Endometrium (tissue), 2 donors: ENCODE data around the gene SLC26A3.
"Not testable (repeated sequence)": the region's sequence is repeated elsewhere in the genome, so short reads cannot be mapped to it uniquely, and the experiment has no call there.

Experiments
- FAIRE-seq: peaks from 2 replicates; lab custom pipeline; 2012; peaks lifted over from hg19 to GRCh38; lab: Jason Lieb, UNC
- donor health status: control.
- donor health status: control.

Gene SLC26A3

DNA sequence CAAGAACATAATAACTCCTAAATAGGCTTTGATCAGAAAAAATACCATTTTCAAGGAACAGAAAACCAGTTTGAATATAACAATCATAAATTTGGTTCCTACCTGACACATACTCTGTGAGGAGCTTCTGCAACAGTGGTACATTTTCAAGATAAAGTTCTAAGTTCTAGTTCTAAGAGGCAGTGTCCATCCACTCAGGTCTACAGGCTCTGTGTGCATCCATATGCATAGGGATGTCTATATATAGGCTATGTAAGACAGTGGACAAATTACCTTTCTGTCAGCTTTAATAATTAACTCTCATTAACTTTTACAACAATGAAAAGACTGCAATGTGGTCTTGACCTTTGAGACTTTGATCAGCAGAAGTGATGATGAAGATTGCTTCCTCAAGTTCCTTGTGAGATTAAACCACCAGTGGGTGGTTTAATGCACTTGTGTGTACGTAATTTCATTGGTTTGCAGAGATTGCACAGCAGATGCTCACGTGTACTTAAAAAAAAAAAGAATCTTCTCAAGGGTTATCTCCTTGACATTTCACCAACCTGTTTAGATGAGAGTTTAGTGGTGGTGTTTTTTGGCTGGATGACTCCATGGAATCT lies at the start of gene SLC26A3:
Gene SLC26A3, minus strand, starts transcription at position 215 of the 602 bp plus-strand sequence. CDS start 8,714 bp downstream, outside the sequence.
- FAIRE-seq, result no peak

DNA sequence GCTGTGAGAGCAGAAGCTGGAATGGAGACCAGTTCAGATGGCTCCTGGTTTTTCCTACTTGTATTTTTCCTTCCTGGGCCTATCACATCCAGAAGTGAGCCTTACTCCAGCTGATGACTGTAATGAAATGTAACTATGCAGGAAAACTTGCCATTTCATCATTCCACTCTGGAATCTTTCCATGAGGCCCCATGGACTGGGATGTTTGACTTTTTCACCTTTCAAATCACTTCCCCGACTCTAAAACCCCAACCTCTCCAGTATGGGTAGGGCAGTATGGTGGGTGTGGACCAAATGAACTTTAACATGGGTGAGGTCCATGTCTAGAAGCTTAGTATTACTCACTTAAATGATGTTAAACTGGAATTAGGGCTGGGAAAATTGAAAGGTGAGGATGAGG lies 47.6 kb upstream of the SLC26A3 start:
- FAIRE-seq, result no peak

DNA sequence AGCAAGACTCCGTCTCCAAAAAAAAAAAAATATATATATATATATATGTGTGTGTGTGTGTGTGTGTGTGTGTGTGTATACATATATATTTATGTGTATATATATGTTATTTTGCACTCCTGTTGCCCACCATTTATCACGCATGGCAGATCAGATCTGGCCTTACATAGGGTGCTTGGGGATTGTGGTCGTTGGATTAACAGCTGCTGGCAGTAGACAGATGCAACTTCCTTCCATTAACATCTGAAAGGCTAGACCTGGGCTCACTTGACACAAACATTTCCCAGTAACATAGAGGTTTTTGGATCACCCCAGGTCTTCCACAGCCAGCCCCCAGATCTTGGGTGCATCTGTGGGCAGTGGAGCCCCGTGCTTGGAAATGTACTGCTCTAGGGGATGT lies 47.2 kb upstream of the SLC26A3 start:
- no peak for FAIRE-seq

DNA sequence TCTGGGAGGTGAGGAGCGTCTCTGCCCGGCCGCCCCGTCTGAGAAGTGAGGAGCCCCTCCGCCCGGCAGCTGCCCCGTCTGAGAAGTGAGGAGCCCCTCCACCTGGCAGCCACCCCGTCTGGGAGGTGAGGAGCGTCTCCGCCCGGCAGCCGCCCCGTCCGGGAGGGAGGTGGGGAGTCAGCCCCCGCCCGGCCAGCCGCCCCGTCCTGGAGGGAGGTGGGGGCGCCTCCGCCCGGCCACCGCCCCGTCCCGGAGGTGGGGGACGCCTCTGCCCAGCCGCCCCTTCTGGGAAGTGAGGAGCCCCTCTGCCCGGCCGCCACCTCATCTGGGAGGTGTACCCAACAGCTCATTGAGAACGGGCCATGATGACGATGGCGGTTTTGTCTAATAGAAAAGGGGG lies 45.2 kb upstream of the SLC26A3 start:
- not testable (repeated sequence) for FAIRE-seq

DNA sequence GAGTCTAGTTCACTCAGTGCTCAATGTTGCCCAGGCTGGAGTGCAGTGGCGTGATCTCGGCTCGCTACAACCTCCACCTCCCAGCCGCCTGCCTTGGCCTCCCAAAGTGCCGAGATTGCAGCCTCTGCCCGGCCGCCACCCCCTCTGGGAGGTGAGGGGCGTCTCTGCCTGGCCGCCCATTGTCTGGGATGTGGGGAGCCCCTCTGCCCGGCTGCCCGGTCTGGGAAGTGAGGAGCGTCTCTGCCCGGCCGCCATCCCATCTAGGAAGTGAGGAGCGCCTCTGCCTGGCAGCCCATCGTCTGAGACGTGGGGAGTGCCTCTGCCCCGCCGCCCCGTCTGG lies 44.8 kb upstream of the SLC26A3 start:
- not testable (repeated sequence) for FAIRE-seq

DNA sequence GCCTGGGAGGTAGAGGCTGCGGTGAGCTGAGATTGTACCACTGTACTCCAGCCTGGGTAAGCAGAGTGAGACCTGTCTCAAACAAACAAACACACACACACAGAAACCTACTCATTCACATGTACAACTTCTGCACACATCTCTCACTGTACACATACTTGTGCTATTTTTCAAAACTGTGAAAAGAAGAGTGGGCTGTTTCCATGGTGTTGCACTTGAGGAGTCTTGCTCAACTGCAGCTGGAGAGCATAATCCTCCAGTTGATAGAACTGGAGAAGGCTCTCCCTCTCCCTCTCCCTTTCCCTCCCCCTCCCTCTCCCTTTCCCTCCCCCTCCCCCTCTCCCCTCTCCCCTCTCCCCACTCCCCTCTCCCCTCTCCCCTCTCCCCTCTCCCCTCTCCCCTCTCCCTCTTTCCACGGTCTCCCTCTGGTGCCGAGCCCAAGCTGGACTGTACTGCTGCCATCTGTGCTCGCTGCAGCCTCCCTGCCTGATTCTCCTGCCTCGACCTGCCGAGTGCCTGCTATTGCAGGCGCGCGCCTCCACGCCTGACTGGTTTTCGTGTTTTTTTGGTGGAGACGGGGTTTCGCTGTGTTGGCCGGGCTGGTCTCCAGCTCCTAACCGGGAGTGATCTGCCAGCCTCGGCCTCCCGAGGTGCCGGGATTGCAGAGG lies 44.3 kb upstream of the SLC26A3 start:
- FAIRE-seq, result no peak

GRCh38 chr7:107846324-107846723 lies 43.3 kb upstream of the SLC26A3 start:
- no peak for FAIRE-seq

DNA sequence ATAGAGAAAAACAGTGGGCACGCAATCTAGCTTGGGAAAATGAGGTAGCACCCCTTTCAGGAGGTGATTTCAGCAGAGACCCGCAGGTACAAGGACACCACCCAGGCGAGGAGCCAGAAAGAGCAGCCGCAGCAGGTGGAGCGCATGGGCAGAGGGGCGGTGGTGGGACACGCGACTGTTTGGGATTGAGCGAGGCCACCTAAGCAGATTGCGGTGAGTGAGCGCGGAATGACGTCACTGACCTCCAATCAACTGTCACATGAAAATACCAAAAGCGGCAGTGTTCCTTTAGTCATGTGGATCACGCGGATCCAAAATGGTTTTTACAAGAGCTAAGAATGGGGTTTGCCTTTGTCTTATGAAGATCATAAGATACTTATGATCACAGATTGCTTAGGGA lies 40.2 kb upstream of the SLC26A3 start:
- no peak for FAIRE-seq

DNA sequence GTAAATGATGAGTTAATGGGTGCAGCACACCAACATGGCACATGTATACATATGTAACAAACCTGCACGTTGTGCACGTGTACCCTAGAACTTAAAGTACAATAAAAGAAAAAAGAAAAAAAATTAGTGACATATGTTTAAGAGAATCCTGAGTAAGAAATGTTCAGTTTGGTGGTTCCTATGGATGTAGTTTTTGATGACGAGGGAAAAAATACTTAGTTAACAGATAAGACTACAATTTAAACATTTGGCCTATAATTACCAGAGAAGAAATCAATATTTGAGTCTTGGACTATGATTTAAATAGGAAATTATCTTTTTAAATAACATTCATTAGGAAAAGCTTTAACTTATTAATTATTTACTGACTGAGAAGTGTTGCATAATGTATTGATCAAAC lies 39.2 kb upstream of the SLC26A3 start:
- no peak for FAIRE-seq

GRCh38 chr7:107838816-107839565 lies 36.0 kb upstream of the SLC26A3 start:
- FAIRE-seq, result no peak

GRCh38 chr7:107838024-107838601 lies 35.1 kb upstream of the SLC26A3 start:
- FAIRE-seq, result no peak

DNA sequence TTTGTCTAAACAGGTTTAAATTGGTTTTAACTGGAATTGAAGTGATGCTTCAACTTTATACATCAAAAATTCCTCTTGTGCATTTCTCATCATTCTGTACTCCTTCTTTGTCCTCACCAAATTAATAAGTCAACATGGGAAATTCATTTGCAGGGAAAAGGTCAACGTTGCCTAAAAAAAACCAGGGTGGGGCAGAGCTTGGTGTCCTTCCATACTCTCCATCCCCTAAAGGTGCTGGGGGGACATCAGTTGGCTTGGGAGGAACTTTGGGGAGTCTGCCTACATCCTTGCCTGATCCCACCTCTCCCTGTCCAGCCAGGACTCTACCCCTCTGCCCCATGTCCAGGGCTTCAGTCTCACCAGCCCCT lies 34.1 kb upstream of the SLC26A3 start:
- no peak for FAIRE-seq

DNA sequence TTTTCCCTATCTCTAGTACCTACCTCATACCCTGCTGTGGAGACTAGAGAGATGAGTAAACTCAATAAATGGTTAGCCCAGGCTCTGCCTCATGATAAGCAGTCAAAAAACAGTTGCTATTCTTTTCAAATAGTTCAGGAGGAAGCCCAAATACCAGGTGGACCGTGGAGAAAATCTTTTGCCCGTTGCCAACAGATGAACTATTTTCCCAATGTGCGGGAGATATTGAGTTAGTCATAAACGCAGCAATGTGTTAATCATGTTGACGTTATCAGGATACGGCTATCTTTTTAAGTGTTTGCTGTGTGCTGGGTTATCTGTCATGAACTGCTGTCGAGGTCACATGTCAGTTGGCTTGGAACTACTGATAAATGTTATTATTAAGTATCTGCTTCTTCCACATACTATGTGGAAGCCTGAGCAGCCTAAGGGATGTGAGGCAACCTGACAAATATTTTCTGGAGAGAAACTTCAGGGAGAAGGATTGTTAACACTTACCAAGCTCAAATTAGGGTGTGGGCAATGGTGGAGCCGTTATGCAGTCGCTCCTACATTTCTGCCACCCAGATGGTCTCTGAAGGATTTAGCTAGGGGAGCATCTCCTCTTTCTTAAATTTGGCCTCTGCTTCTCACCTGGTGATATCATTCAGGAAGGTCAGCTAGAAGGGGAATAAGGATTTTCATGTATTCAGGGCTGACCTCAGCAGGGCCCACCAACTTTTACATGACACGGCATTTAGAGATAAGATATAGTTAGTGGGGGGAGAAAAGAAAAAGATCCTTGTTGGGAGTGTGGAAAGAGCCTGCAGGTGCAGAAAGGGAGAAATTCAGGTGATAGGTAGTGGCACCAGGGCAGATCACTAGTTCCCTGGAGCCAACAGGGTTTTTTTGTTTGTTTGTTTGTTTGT lies 33.5 kb upstream of the SLC26A3 start:
- FAIRE-seq, result no peak

DNA sequence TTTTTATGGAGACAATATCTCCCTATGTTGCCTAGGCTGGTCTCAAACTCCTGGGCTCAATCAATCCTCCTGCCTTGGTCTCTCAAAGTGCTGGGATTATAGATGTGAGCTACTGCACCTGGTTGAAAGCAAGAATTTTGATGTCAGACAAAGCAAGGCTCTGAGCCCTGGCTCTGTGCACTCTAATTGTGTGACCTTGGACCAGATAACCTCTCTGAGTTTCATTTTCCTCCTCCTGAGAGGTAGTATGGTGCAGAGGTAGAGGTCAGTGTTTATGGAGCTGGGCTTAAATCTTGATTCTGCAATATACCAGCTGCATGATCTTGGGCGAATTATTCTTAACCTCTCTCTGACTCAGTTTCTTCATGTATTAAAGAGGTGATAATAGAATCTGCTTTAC lies 31.4 kb upstream of the SLC26A3 start:
- FAIRE-seq, result no peak

DNA sequence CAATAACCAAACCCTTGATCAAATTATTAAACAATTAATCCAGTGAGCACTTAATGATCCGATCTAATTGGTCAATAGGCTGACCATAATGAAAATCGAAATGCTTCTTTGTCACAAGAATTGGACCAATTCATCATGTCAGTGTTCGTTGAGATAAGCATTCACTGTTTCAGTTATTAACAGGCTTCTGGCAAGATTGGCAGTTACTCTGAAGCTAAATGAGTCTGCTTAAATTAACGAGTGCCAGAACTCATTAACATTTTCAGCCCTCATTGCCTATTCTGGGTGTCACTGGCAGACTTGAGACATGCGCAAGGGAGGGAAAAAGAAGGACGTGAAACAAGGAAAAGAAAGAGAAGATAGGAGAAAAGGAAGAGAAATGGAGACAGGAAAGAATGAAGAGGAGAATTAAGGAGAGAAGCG lies 30.7 kb upstream of the SLC26A3 start:
- FAIRE-seq, result no peak

- no peak for FAIRE-seq
These were observed 27.4 kb upstream of the SLC26A3 start for GRCh38 chr7:107830420-107830819.

DNA sequence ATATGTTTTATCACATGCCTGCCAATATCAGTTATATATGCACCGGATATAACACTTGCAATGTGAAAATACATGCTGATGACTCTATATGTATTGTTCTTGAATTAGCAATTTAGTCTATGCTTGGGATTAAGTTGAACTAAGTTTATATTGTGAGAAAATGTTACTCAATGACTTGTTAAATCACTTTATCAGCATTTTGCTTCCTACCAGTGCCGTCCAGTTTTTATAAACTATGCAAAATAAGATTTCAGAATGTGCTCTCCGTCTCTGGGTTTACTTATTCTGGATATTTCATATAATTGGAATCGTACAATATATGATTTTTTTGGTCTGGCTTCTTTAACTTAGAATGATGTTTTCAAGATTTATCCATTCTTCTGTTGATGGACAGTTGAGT lies 25.5 kb upstream of the SLC26A3 start:
- no peak for FAIRE-seq

DNA sequence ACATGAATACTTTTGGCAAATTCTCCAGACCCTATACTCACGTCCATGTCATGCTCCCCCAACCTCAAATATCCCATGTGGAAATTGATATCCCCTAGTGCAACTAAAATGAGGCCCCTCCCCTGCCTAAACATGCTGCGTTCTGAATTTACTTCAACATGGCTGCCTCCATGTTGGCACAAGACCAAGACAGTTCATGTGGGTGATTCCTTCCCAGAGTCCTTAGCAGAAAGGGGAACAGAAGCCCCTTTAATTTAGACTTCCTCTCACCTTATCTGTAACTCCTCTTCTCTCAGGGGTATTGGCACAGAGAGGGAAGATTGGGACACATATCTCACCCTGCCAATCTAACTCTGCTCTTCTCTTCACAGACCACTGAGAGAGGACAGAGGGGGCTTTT lies 24.5 kb upstream of the SLC26A3 start:
- no peak for FAIRE-seq

GRCh38 chr7:107826451-107826850 lies 23.4 kb upstream of the SLC26A3 start:
- no peak for FAIRE-seq

- FAIRE-seq, result no peak
These were observed 21.8 kb upstream of the SLC26A3 start for GRCh38 chr7:107824858-107825257.

- FAIRE-seq, result no peak
These were observed 15.6 kb upstream of the SLC26A3 start for GRCh38 chr7:107818622-107819021.

- FAIRE-seq, result no peak
These were observed 13.1 kb upstream of the SLC26A3 start for GRCh38 chr7:107816011-107816566.
